C4-2B (cell line): ENCODE results near the gene PLCL2.

Experiments
- CTCF ChIP-seq: fragments of 450-650 bp; conservative IDR thresholded peaks from 2 replicates; pipeline ENCODE4 v1.5.1; 2017; ENCODE audit warnings: mild to moderate bottlenecking
- ZFX ChIP-seq: fragments of 450-650 bp; IDR thresholded peaks from 2 replicates; pipeline ENCODE4 v1.6.1; 2017

- TF ChIP-seq CTCF (no peak), ZFX (no peak)
Measured at GRCh38 chr3:17050071-17050470, 165.3 kb downstream of the PLCL2 start.
